Measurements from ENCODE around the gene KRT35. TPM values are rescaled to one million over a fixed set of nuclear protein-coding genes. Genes with fewer than 3 reads are reported as not detected.

The KRT35 gene
- total RNA-seq, 2 donors from 2014 or later, result not detected

GRCh38 chr17:41444640-41445039 is 36.3 kb downstream of the KRT35 start:
- Histone ChIP-seq H3K9me3 (no peaks in the 10 kb centered on the region), H3K4me3 (no peak overlapping the region), H3K4me1 (ENCODE audit: control insufficient read depth in 1 of 2, low read depth in 2 of 2) (no peaks in the 10 kb centered on the region), H3K27ac (no peak overlapping the region), H3K27me3 (replicated peaks; ENCODE audit: insufficient read depth) (no peaks in the 10 kb centered on the region), H3K36me3 (no peaks in the 10 kb centered on the region)
- no peak for TF ChIP-seq CTCF (IDR thresholded peaks at IDR 0.05)
- DNase-seq (ENCODE audit: low spot score), result no peak
- no peak for ATAC-seq (ENCODE audit: insufficient number of reproducible peaks, low FRiP score, low read depth)

- Histone ChIP-seq H3K27me3 (replicated peaks; ENCODE audit: insufficient read depth) (no peaks in the 10 kb centered on the region), H3K36me3 (no peaks in the 10 kb centered on the region), H3K9me3 (no peaks in the 10 kb centered on the region), H3K27ac (no peak overlapping the region), H3K4me1 (ENCODE audit: control insufficient read depth in 1 of 2, low read depth in 2 of 2) (no peaks in the 10 kb centered on the region), H3K4me3 (no peak overlapping the region)
- TF ChIP-seq CTCF (IDR thresholded peaks at IDR 0.05), result no peak
- DNase-seq (ENCODE audit: low spot score), result no peak
- ATAC-seq (ENCODE audit: insufficient number of reproducible peaks, low FRiP score, low read depth), result no peak
Measured at GRCh38 chr17:41444186-41444585, 36.8 kb downstream of the KRT35 start.

- no peak for ATAC-seq (ENCODE audit: insufficient number of reproducible peaks, low FRiP score, low read depth)
- H3K27me3 ChIP-seq (replicated peaks; ENCODE audit: insufficient read depth), result no peaks in the 10 kb centered on the region
- H3K4me1 ChIP-seq (ENCODE audit: control insufficient read depth in 1 of 2, low read depth in 2 of 2), result no peaks in the 10 kb centered on the region
- TF ChIP-seq CTCF (IDR thresholded peaks at IDR 0.05), result no peak
- H3K9me3 ChIP-seq, result no peaks in the 10 kb centered on the region
- no peak overlapping the region for H3K4me3 ChIP-seq
- H3K36me3 ChIP-seq, result no peaks in the 10 kb centered on the region
- DNase-seq (ENCODE audit: low spot score), result no peak
- no peak overlapping the region for H3K27ac ChIP-seq
Measured at GRCh38 chr17:41442739-41443138, 38.2 kb downstream of the KRT35 start.

- Histone ChIP-seq H3K4me3 (no peak within 1 kb of the TSS), H3K27ac (no peak within 1 kb of the TSS), H3K9me3 (no peaks in the 10 kb centered on the region), H3K4me1 (ENCODE audit: control insufficient read depth in 1 of 2, low read depth in 2 of 2) (no peaks in the 10 kb centered on the region), H3K36me3 (no peaks in the 10 kb centered on the region), H3K27me3 (replicated peaks; ENCODE audit: insufficient read depth) (no peaks in the 10 kb centered on the region)
- no peak for TF ChIP-seq CTCF (IDR thresholded peaks at IDR 0.05)
- no peak for DNase-seq (ENCODE audit: low spot score)
- ATAC-seq (ENCODE audit: insufficient number of reproducible peaks, low FRiP score, low read depth), result no peak
Measured at GRCh38 chr17:41440531-41441033, 40.4 kb downstream of the KRT35 start, which contains the start of gene KRT38. TSS of gene KRT38 (minus strand) at chr17:41440983. CDS start at chr17:41440921, 62 bp downstream.

- TF ChIP-seq CTCF (IDR thresholded peaks at IDR 0.05), result no peak
- Histone ChIP-seq H3K36me3 (no peaks in the 10 kb centered on the region), H3K27ac (no peak overlapping the region), H3K4me3 (no peak overlapping the region), H3K27me3 (replicated peaks; ENCODE audit: insufficient read depth) (no peaks in the 10 kb centered on the region), H3K4me1 (ENCODE audit: control insufficient read depth in 1 of 2, low read depth in 2 of 2) (no peaks in the 10 kb centered on the region), H3K9me3 (no peaks in the 10 kb centered on the region)
- no peak for DNase-seq (ENCODE audit: low spot score)
- no peak for ATAC-seq (ENCODE audit: insufficient number of reproducible peaks, low FRiP score, low read depth)
Measured at GRCh38 chr17:41439375-41439774, 41.6 kb downstream of the KRT35 start.
